HG03457 (cell line): ENCODE data around the gene LRBA.
A peak's percentile ranks its signal among the peaks of the same experiment; 100 is the strongest.
"Not testable (repeated sequence)": the region's sequence is repeated elsewhere in the genome, so short reads cannot be mapped to it uniquely, and the experiment has no call there.

Source experiments
- ATAC-seq: cut with Tn5 transposase; IDR thresholded peaks from one replicate; pipeline ENCODE4 v1.9.1; 2021; ENCODE audit warnings: moderate number of reproducible peaks; ENCODE audit not compliant: unreplicated experiment

Gene LRBA

GRCh38 chr4:150978738-150979575 lies 36.1 kb downstream of the LRBA start:
- ATAC-seq, result no peak

GRCh38 chr4:150976478-150977118 lies 38.5 kb downstream of the LRBA start:
- ATAC-seq, result no peak

- ATAC-seq, result peak; percentile 48
Measured at GRCh38 chr4:150974750-150975149, 40.3 kb downstream of the LRBA start.

GRCh38 chr4:150974252-150974640 lies 40.8 kb downstream of the LRBA start:
- ATAC-seq, result no peak

- ATAC-seq, result no peak
Measured at GRCh38 chr4:150973626-150974251, 41.3 kb downstream of the LRBA start.

- no peak for ATAC-seq
Measured at GRCh38 chr4:150972592-150972991, 42.5 kb downstream of the LRBA start.

- ATAC-seq, result no peak
Measured at GRCh38 chr4:150971901-150972300, 43.2 kb downstream of the LRBA start.

- peak; percentile 59 for ATAC-seq
Measured at GRCh38 chr4:150970685-150971151, 44.4 kb downstream of the LRBA start.

GRCh38 chr4:150964754-150965153 lies 50.3 kb downstream of the LRBA start:
- ATAC-seq, result no peak

GRCh38 chr4:150963602-150964345 lies 51.3 kb downstream of the LRBA start:
- ATAC-seq, result not testable (repeated sequence)

GRCh38 chr4:150962245-150962644 lies 52.8 kb downstream of the LRBA start:
- ATAC-seq, result peak; percentile 54

- ATAC-seq, result no peak
Measured at GRCh38 chr4:150961566-150961965, 53.5 kb downstream of the LRBA start.

GRCh38 chr4:150960818-150961217 lies 54.3 kb downstream of the LRBA start:
- peak; percentile 52 for ATAC-seq

GRCh38 chr4:150960079-150960478 lies 55.0 kb downstream of the LRBA start:
- no peak for ATAC-seq

- ATAC-seq, result not testable (repeated sequence)
Measured at GRCh38 chr4:150957981-150958380, 57.1 kb downstream of the LRBA start.

- not testable (repeated sequence) for ATAC-seq
Measured at GRCh38 chr4:150957095-150957494, 58.0 kb downstream of the LRBA start.

- not testable (repeated sequence) for ATAC-seq
Measured at GRCh38 chr4:150953916-150954315, 61.2 kb downstream of the LRBA start.

GRCh38 chr4:150952167-150952845 lies 62.8 kb downstream of the LRBA start:
- no peak for ATAC-seq

- peak; percentile 72 for ATAC-seq
Measured at GRCh38 chr4:150950657-150951288, 64.3 kb downstream of the LRBA start.

GRCh38 chr4:150949943-150950342 lies 65.1 kb downstream of the LRBA start:
- no peak for ATAC-seq
